ENCODE results near the gene TNK1. TPM values are rescaled to one million over a fixed set of nuclear protein-coding genes. Genes with fewer than 3 reads are reported as not detected.

Gene TNK1
- total and polyA plus RNA-seq, 7 donors, result 2.1 to 14.6 (median 5.4) TPM

GRCh38 chr17:7414837-7415236 is 33.9 kb downstream of the TNK1 start:
- TF ChIP-seq EP300 (IDR thresholded peaks at IDR 0.05) (no peak), POLR2A (IDR thresholded peaks at IDR 0.05) (no peak), CTCF (IDR thresholded peaks at IDR 0.05) (no peak), POLR2AphosphoS5 (IDR thresholded peaks at IDR 0.05) (no peak)
- no peak for DNase-seq
- Histone ChIP-seq H3K27ac (no peak overlapping the region), H3K4me3 (no peak overlapping the region), H3K9me3 (no peaks in the 10 kb centered on the region), H3K4me1 (no peaks in the 10 kb centered on the region), H3K27me3 (no peaks in the 10 kb centered on the region), H3K36me3 (peaks cover 0 to 46% (median 8%) of the 10 kb centered on the region in 4 donors)
- WGBS, 2 donors, result 83 to 87% methylated on average over 14 of the region's 14 CpGs
- intact Hi-C loops (cut with DNase I), result no loop called here

- intact Hi-C loops (cut with DNase I), result no loop called here
- TF ChIP-seq POLR2A (IDR thresholded peaks at IDR 0.05), result no peak
- TF ChIP-seq POLR2AphosphoS5 (IDR thresholded peaks at IDR 0.05), result no peak
- no peak for TF ChIP-seq CTCF (IDR thresholded peaks at IDR 0.05)
- no peak for TF ChIP-seq EP300 (IDR thresholded peaks at IDR 0.05)
- no peak for DNase-seq
- Histone ChIP-seq H3K4me3 (no peak overlapping the region), H3K27ac (no peak overlapping the region), H3K4me1 (no peaks in the 10 kb centered on the region), H3K27me3 (no peaks in the 10 kb centered on the region), H3K36me3 (peaks cover 0 to 38% (median 6%) of the 10 kb centered on the region in 4 donors), H3K9me3 (no peaks in the 10 kb centered on the region)
- WGBS, 2 donors, result 74 to 89% methylated on average over 23 of the region's 23 CpGs
Observed at GRCh38 chr17:7415784-7416183, 34.9 kb downstream of the TNK1 start.

GRCh38 chr17:7416323-7416722 is 35.4 kb downstream of the TNK1 start:
- 62 to 77% methylated on average over 6 of the region's 6 CpGs for WGBS, 2 donors
- TF ChIP-seq POLR2A (IDR thresholded peaks at IDR 0.05), result no peak
- TF ChIP-seq POLR2AphosphoS5 (IDR thresholded peaks at IDR 0.05), result no peak
- no peak for TF ChIP-seq EP300 (IDR thresholded peaks at IDR 0.05)
- TF ChIP-seq CTCF (IDR thresholded peaks at IDR 0.05), result no peak
- intact Hi-C loops (cut with DNase I), result no loop called here
- no peak overlapping the region for H3K27ac ChIP-seq
- DNase-seq, result no peak
- H3K4me3 ChIP-seq, result no peak overlapping the region
- H3K36me3 ChIP-seq, result peaks cover 0 to 38% (median 6%) of the 10 kb centered on the region in 4 donors
- H3K9me3 ChIP-seq, result no peaks in the 10 kb centered on the region
- H3K27me3 ChIP-seq, result no peaks in the 10 kb centered on the region
- no peaks in the 10 kb centered on the region for H3K4me1 ChIP-seq

GRCh38 chr17:7417056-7417655 is 36.3 kb downstream of the TNK1 start:
- H3K4me3 ChIP-seq, result no peak overlapping the region
- DNase-seq, result no peak

More at GRCh38 chr17:7417056-7417655, 36.3 kb downstream of the TNK1 start:
- Histone ChIP-seq H3K27me3 (no peaks in the 10 kb centered on the region), H3K9me3 (no peaks in the 10 kb centered on the region), H3K27ac (no peak overlapping the region), H3K36me3 (peaks cover 0 to 38% (median 6%) of the 10 kb centered on the region in 4 donors), H3K4me1 (no peaks in the 10 kb centered on the region)
- intact Hi-C loops (cut with DNase I), result no loop called here
- WGBS, 2 donors, result 93 to 95% methylated on average over 54 of the region's 54 CpGs
- no peak for TF ChIP-seq CTCF (IDR thresholded peaks at IDR 0.05)
- no peak for TF ChIP-seq POLR2AphosphoS5 (IDR thresholded peaks at IDR 0.05)
- TF ChIP-seq POLR2A (IDR thresholded peaks at IDR 0.05), result no peak
- no peak for TF ChIP-seq EP300 (IDR thresholded peaks at IDR 0.05)
